Measurements from ENCODE around the gene RHEB.

Gene RHEB

GRCh38 chr7:151524845-151525244, 5.2 kb upstream of the RHEB start:
- DNase-seq: no peak

- DNase-seq: no peak
Observed at GRCh38 chr7:151524331-151524730, 4.6 kb upstream of the RHEB start.

GRCh38 chr7:151520419-151521261, 945 bp upstream of the RHEB start:
- peak; percentile 18 for DNase-seq

DNA sequence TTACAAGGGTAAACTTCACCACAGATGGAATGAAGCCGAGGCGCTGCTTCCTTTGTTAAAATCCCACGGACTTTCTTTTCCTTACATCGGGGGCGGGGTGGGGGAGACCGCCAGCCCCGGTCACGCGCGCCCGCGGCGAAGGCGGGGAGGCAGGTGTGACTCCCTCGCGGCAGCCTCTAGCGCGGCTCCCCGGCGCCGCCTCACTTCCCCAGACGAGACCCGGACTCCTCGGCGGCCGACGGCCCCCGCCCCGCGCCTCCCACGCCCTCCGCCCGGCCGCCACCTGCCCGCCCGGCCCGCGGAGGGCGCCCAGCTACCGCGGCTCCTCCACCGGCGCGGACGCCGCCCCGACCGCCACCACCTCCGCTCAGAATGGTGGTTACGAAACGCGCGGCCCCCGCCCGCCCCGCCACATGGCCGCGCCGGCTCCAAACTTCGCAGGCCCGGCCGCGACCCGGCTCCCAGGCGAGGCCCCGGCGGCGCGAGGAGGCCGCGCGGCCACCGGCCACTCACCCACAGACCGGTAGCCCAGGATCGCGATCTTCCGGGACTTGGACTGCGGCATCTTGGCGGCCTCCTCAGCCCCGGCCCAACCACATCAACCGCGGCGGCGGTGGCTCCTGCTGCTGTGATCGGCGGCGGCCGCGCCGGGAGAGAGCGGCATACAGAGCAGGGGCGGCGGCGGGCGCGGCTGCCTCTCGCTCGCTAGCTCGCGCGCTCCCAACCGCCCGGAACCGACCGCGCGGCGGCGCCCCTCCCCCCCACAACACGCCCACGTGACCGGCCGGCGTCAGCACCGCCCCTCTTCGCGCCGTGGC, 539 bp downstream of the RHEB start:
- DNase-seq: peak; percentile 65

DNA sequence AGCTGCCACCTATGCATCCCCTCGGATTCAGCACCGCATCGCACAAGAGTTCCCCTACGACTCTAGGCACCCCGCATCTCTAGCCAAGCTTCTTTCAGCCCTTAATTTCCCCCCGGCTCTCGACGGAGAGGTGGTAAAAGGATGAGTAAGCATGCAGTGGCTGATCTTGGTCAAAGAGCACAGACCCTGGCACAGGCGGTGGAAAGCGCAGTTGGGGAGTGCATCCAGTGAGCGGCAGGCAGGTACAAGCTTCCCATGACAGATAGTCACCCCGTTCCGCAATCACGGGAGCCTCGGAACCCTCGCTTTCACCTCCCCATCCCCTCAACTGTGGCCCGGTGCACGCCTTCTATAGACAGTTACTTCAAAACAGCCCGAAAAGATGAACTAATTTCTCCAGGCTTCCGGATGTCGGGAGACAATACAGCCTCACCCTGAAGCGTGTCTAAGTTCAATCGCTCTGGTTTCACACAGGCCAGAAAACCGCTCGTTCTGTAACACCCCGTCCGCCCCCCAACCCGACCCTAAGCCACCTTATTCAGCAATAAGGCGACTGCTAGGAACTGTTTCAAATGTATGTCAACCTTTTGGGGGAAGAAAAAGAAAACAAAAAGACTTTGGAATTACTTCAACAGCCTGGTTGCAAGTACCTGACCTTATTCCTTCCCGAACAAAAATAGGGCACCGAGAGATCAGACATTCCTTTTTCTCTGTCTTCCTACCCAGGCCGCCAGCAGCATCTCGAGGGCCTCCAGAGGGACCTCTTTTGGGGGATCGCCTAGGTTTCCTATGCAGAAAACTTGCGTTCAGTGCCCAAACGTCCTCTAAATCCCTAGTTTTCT, 1.4 kb downstream of the RHEB start:
- DNase-seq: peak; percentile 50

GRCh38 chr7:151517601-151518104, 2.0 kb downstream of the RHEB start:
- no peak for DNase-seq

GRCh38 chr7:151515276-151515565, 4.5 kb downstream of the RHEB start:
- DNase-seq: no peak

DNA sequence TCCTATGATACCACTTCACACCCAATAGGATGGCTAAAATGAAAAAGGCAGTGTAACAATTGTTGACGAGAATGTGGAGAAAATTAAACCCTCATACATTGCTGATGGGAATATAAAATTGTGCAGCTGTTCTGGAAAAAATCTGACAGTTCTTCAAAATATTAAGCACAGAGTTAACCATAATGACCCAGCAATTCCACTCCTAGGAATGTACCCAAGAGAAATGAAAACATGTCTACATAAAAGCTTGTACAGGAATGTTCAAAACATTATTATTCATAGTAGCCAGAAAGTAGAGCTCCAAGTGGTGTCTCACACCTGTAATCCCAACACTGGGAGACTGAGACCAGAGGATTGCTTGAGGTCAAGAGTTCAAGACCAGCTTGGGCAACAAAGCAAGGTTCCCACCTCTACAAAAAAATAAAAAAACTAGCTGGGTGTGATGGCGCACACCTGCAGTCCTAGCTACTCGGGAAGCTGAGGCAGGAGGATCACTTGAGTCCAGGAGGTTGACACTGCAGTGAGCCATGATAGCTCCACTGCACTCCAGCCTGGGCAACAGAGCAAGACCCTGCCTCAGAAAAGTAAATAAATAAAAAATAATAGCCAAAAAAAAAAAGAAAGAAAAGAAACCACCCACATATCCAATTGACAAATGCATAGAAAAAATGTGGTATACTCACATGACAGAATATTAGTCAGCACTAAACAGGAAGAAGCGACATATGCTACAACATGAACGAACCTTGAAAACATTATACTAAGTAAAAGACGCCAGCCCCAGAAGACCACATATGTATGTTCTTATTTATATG, 5.0 kb downstream of the RHEB start:
- no peak for DNase-seq

GRCh38 chr7:151513133-151513532, 6.6 kb downstream of the RHEB start:
- no peak for DNase-seq

DNA sequence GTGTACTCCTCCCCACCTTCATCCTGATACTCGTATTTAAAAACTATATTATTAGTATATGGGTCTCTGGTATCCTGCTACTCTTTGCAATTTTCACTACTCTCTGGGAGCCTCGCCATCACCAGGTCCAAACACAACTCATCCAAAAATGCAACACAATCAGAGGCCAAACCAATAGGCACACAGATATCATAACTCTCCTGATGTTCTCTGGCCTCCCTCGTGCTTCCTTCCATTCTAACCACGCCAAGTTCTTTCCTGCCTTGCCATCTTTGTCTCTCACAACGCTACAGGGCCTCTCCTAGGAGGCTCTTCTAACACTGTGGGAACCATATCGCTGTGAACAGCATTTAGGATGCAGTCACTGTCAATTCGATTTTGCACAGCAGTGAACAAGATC, 7.3 kb downstream of the RHEB start:
- DNase-seq: no peak

DNA sequence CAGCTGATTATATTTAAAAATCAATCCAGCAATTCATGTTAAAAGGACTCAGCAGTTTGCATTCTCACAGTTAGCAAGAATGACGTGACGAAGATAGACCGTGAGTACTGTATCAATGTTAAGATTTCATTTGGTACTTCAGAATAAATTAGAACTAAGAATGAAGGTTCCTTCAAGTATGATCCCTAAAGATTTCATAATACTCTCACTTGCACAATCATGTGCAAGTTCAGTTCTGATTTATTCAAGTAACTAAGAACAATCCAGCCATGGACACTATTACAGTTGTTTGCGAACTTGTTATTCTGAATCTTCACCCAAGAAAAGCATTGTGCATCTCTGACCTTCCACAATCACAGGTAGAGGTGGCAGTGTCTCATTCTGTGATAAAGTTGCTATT, 7.7 kb downstream of the RHEB start:
- no peak for DNase-seq

GRCh38 chr7:151511270-151511669, 8.4 kb downstream of the RHEB start:
- DNase-seq: no peak

DNA sequence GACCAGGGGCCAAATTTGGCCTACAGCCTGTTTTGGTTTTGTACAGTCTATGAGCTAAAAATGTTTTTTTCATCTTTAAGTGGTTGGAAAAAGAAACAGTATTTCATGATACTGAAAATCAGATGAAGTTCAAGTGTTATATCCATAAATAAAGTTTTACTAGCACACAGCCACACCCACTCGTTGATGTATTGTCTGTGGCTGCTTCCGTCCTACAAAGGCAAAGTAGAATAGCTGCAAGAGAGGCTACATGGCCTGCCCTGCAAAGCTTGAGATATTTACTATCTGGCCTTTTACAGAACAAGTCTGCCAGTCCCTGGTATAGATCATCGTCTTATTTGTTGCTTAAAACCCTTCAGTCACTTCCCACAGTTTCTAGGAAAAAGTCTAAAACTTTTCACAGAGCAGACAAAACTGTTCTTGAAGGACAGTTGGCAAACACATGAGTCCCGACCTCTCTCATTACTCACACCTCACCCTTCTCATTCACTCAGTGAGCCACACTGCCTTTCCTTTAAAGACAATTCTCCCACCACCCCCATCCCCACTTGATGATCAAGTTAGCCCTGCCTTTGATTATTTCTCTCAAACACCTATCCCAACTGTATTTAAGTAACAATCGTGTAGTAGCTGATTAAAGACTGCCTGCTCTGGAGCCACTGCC, 9.9 kb downstream of the RHEB start:
- DNase-seq: no peak

- no peak for DNase-seq
Observed at GRCh38 chr7:151508991-151509390, 10.7 kb downstream of the RHEB start.

- no peak for DNase-seq
Observed at GRCh38 chr7:151507806-151508205, 11.9 kb downstream of the RHEB start.

DNA sequence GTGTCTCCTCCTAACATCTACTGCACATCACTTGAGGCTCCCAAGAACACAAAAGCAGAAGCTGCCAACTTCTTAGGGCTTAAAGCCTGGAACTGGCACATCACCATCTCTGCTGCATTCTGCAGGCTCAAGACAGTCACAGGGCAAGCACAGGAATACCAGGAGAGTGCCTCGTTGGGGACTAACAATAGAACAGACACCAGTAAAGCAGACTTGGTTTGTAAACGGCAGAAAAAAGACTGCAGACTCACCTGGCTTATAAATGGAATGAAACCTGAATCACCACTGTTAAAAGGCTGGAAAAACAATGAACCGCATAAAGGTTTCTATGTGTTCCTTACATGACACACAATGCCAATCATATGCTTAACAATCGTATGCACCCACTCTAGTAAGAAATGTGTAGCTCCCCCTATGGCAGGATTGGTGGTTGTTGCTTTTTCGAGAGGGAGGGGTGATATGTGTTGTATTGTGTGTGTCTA, 12.8 kb downstream of the RHEB start:
- no peak for DNase-seq

DNA sequence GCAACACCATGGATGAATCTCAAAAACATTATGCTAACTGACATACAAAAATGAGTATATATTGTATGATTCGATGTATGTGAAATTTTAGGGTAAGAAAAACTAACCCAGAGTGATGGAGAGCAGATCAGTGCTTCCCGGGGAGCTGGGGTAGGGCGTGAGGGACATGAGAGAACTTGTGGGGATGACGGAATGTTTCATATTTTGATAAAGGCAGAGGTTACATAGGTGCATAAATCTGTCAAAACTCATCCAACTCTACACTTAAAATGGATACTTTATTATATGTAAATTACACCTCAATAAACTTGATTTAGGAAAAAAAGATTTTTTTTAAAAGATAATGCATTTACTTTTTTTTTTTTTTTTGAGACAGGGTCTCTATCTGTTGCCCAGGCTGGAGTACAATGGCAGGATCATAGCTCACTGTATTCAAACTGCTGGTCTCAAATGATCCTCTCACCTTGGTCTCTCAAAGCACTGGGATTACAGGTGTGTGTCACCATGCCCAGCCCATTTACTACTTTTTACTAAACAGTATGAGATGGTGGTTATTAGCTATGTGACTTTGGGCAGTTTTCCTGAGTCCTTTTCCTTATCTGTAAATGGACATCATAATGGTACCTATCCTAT, 13.7 kb downstream of the RHEB start:
- DNase-seq: no peak

DNA sequence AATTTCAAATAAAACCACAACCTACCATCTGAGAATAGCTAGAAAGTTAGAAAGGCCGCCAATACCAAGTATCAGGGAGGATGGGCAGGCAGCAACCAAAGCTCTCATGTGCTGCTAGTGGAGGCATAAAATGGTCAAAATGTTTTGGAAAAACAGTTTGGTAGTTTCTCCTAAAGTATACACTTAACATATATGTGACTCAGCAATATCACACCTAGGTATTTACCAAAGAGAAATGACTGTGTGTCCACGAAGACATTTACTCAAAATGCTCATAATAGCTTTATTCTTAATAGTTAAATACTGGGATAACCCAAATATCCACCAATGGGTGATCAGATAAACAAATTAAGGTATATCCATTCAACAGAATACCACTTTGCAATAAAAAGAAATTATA, 14.3 kb downstream of the RHEB start:
- DNase-seq: no peak

DNA sequence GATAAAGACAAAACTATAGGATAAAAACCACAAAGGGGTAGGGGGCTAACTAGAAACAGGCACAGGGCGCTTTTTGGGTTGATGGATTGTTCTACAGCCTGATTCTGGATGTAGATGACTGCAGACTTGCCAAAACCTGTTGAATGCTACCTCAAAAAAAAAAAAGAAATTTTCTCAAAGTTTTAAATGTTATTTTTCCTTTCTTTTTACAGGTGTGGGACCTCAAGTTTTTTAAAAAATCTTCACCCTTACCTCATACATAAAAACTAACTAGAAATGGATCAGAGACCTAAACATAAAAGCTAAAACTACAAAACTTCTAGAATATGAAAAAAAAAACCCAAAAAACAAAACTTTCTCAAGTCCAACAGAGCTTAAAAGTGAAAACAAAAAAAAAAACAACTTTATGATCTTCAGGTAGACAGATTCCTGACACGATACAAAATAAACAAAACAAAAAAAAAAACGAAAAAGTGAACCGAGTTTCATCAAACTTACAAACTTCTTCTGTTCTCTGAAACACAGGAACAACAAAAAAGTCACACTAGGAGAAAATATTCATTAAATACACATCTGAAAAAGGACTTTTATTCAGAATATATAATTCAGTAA, 14.9 kb downstream of the RHEB start:
- no peak for DNase-seq

GRCh38 chr7:151503902-151504714, 15.6 kb downstream of the RHEB start:
- DNase-seq: no peak

All from CD4-positive, alpha-beta T cell treated with Interleukin-12 subunit alpha and Interleukin-12 subunit beta, for 1 hour (primary cell).